Limb (tissue), 2 donors: Measurements from ENCODE around the gene ENOX1.

Experiments
- DNase-seq, 2 donors: peaks; one replicate each; pipeline ENCODE4 v3.0.0-alpha.2; 2016; ENCODE audit errors: extremely low spot score in 2 of 2

The ENOX1 gene

GRCh38 chr13:43389573-43389972 is 397.2 kb downstream of the ENOX1 start:
- no peak for DNase-seq

- DNase-seq: no peak
These were observed 398.3 kb downstream of the ENOX1 start for GRCh38 chr13:43388282-43389034.

GRCh38 chr13:43387880-43388279 is 398.9 kb downstream of the ENOX1 start:
- DNase-seq: no peak

GRCh38 chr13:43383498-43384165 is 403.1 kb downstream of the ENOX1 start:
- DNase-seq: no peak

- no peak for DNase-seq
These were observed 407.0 kb downstream of the ENOX1 start for GRCh38 chr13:43379738-43380137.

GRCh38 chr13:43377973-43378372 is 408.8 kb downstream of the ENOX1 start:
- DNase-seq: no peak

- DNase-seq: no peak
These were observed 409.6 kb downstream of the ENOX1 start for GRCh38 chr13:43377149-43377548.

GRCh38 chr13:43376596-43376995 is 410.2 kb downstream of the ENOX1 start:
- DNase-seq: no peak

GRCh38 chr13:43375797-43376465 is 410.8 kb downstream of the ENOX1 start:
- no peak for DNase-seq

- no peak for DNase-seq
These were observed 412.2 kb downstream of the ENOX1 start for GRCh38 chr13:43374621-43375020.

- DNase-seq: no peak
These were observed 413.4 kb downstream of the ENOX1 start for GRCh38 chr13:43373400-43373799.

- no peak for DNase-seq
These were observed 415.9 kb downstream of the ENOX1 start for GRCh38 chr13:43370842-43371241.

- no peak for DNase-seq
These were observed 417.5 kb downstream of the ENOX1 start for GRCh38 chr13:43369319-43369718.

GRCh38 chr13:43368003-43368402 is 418.8 kb downstream of the ENOX1 start:
- no peak for DNase-seq

- no peak for DNase-seq
These were observed 421.8 kb downstream of the ENOX1 start for GRCh38 chr13:43365039-43365344.

- DNase-seq: no peak
These were observed 422.3 kb downstream of the ENOX1 start for GRCh38 chr13:43364210-43365038.

- DNase-seq: peak in 1 of 2 donors; percentile 65
These were observed 423.4 kb downstream of the ENOX1 start for GRCh38 chr13:43363156-43363953.

GRCh38 chr13:43362556-43362955 is 424.2 kb downstream of the ENOX1 start:
- no peak for DNase-seq

GRCh38 chr13:43360892-43361610 is 425.7 kb downstream of the ENOX1 start:
- peak in 1 of 2 donors; percentile 34 for DNase-seq

GRCh38 chr13:43360171-43360570 is 426.6 kb downstream of the ENOX1 start:
- DNase-seq: no peak
